B cell (primary cell): ENCODE results near the gene SPACA6.

Experiments used
- EZH2 ChIP-seq: IDR thresholded peaks from 2 replicates; pipeline ENCODE4 v1.6.1; 2012; ENCODE audit warnings: borderline replicate concordance, low read depth, mild to moderate bottlenecking, moderate library complexity, low read length; ENCODE audit not compliant: insufficient read depth, poor library complexity, severe bottlenecking
- TF ChIP-seq, protein P1 (sequence below): fragments of 200-600 bp; IDR thresholded peaks from one replicate; pipeline ENCODE4 v1.8.0; 2022; ENCODE audit warnings: antibody characterized with exemption, mild to moderate bottlenecking

DNA sequence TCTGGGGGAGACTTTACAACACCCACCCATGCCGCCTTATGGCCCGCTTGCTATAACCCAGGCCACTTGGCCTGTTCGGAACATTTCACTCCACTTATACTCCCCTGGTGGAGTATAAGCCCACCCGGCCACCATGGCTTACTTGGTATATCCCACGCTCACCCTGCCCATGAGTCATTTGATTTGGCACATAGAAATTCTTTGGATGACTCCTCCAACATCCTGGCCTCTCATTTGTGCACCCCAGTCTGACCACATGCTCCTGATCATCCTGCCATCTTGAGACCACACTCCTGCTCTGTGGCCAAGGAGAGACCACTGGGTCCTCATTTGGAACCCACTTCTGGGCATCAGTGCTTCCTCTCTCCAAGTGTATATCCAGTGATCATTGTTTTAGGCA lies 5.2 kb downstream of the SPACA6 start:
- TF ChIP-seq, protein P1, sequence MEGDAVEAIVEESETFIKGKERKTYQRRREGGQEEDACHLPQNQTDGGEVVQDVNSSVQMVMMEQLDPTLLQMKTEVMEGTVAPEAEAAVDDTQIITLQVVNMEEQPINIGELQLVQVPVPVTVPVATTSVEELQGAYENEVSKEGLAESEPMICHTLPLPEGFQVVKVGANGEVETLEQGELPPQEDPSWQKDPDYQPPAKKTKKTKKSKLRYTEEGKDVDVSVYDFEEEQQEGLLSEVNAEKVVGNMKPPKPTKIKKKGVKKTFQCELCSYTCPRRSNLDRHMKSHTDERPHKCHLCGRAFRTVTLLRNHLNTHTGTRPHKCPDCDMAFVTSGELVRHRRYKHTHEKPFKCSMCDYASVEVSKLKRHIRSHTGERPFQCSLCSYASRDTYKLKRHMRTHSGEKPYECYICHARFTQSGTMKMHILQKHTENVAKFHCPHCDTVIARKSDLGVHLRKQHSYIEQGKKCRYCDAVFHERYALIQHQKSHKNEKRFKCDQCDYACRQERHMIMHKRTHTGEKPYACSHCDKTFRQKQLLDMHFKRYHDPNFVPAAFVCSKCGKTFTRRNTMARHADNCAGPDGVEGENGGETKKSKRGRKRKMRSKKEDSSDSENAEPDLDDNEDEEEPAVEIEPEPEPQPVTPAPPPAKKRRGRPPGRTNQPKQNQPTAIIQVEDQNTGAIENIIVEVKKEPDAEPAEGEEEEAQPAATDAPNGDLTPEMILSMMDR: no peak
- TF ChIP-seq EZH2: no peak
